ENCODE results near the gene VMP1.

VMP1 gene

DNA sequence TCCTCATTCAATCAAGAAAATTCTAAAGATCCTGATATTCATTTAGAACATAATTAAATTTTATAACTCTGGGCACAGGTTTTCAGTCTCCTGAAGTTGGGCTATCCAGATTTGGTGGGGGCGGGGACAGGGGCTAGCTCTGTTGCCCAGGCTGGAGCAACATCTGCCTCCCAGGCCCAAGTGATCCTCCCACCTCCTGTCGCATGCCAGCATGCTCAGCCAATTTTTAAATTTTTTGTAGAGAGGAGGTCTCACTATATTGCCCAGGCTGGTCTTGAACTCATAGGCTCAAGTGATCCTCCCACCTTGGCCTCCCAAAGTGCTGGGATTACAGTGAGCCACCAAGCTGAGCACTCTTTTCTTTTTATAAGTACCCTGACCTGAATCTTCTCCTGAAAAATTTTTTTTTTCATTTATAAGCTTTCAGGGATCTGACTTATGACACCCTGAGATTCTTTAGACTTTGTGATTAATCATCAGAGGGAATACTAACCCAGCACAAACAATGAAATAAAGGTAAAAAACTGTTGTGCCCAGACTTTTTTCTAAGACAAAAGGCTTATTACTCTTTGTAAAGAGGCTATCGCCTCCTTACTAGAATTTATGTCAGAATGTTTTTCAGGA is 122.7 kb downstream of the VMP1 start:
- ChIA-PET CTCF (interaction anchor here (0.6 to 1.9 kb wide), 4 partner anchors 18 to 85 kb away, joined by 3 to 19 read pairs (median 4); no protein-coding TSS in a partner anchor), POLR2A (interaction anchor here (1.1 to 2.7 kb wide), 4 partner anchors 8 to 76 kb away, joined by 3 to 23 read pairs (median 3); no protein-coding TSS in a partner anchor)
- H3K9me3 ChIP-seq (ENCODE audit: control insufficient read depth, insufficient read depth, low read depth, low read length) = no peaks in the 10 kb centered on the region
- H3K36me3 ChIP-seq (ENCODE audit: control insufficient read depth in 2 of 2, insufficient read depth in 1 of 2, low read length in 2 of 2) = no peaks in the 10 kb centered on the region; a peak in 1 of 3 replicates
- no peak for TF ChIP-seq PRDM1 (tag by site-specific recombination; IDR thresholded peaks at IDR 0.05)
- TF ChIP-seq ZFHX2 (tag by site-specific recombination; conservative IDR thresholded peaks at IDR 0.05) = 0 out of 2 replicates have a peak, but pooled peaks have one; percentile 35
- no peak for TF ChIP-seq MZF1 (tag by site-specific recombination; IDR thresholded peaks at IDR 0.05; ENCODE audit: borderline replicate concordance)
- no peak for TF ChIP-seq ZSCAN5A (tag by site-specific recombination; IDR thresholded peaks at IDR 0.05)
- TF ChIP-seq ZBTB44 (tag by site-specific recombination; IDR thresholded peaks at IDR 0.05) = 0 out of 2 replicates have a peak, but pooled peaks have one; percentile 21
- TF ChIP-seq ZNF121 (tag by site-specific recombination; IDR thresholded peaks at IDR 0.05) = 0 out of 2 replicates have a peak, but pooled peaks have one; percentile 15
- TF ChIP-seq ZNF24 (tag by site-specific recombination; IDR thresholded peaks at IDR 0.05) = no peak
- no peak for TF ChIP-seq ZNF585B (tag by site-specific recombination; IDR thresholded peaks at IDR 0.05)
- TF ChIP-seq, protein P1, sequence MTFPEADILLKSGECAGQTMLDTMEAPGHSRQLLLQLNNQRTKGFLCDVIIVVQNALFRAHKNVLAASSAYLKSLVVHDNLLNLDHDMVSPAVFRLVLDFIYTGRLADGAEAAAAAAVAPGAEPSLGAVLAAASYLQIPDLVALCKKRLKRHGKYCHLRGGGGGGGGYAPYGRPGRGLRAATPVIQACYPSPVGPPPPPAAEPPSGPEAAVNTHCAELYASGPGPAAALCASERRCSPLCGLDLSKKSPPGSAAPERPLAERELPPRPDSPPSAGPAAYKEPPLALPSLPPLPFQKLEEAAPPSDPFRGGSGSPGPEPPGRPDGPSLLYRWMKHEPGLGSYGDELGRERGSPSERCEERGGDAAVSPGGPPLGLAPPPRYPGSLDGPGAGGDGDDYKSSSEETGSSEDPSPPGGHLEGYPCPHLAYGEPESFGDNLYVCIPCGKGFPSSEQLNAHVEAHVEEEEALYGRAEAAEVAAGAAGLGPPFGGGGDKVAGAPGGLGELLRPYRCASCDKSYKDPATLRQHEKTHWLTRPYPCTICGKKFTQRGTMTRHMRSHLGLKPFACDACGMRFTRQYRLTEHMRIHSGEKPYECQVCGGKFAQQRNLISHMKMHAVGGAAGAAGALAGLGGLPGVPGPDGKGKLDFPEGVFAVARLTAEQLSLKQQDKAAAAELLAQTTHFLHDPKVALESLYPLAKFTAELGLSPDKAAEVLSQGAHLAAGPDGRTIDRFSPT (tag by site-specific recombination; IDR thresholded peaks at IDR 0.05) = no peak
- TF ChIP-seq ZNF747 (tag by site-specific recombination; IDR thresholded peaks at IDR 0.05) = no peak
- TF ChIP-seq SCRT2 (tag by site-specific recombination; IDR thresholded peaks at IDR 0.05) = no peak
- no peak for TF ChIP-seq ZNF830 (tag by site-specific recombination; IDR thresholded peaks at IDR 0.05; ENCODE audit: low read depth)
- H3K4me1 ChIP-seq (ENCODE audit: control insufficient read depth, insufficient read depth, low read length) = peaks cover 39% of the 10 kb centered on the region
- H3K4me3 ChIP-seq (ENCODE audit: low read depth, low read length) = no peak overlapping the region
- H3K27ac ChIP-seq (ENCODE audit: extremely low read depth, low read depth, low read length) = peak overlapping the region; percentile 95

DNA sequence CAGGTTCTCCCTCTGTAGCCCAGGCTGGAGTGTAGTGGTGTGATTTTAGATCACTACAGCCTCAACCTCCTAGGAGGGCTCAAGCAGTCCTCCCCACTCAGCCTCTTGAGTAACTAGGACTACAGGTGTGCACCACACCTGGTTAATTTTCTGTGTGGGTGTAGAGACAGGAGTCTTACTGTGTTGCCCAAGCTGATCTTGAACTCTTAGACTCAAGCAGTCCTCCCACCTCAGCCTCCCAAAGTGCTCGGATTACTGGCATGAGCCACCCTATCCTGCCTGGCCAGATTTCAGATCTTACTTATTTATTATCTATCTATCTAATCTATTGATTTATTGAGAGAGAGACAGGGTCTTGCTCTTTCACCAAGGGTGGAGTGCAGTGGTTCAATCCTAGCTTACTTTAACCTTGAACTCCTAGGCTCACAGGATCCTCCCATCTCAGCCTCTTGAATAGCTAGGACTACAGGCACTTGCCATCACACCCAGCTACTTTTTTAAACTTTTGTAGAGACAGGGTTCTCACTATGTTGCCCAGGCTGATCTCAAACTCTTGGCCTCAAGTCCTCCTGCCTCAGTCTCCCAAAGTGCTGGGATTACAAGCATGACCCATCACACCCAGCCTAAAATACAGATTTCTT is 123.5 kb downstream of the VMP1 start:
- H3K9me3 ChIP-seq (ENCODE audit: control insufficient read depth, insufficient read depth, low read depth, low read length) = no peaks in the 10 kb centered on the region
- peaks cover 32% of the 10 kb centered on the region for H3K4me1 ChIP-seq (ENCODE audit: control insufficient read depth, insufficient read depth, low read length)
- H3K4me3 ChIP-seq (ENCODE audit: low read depth, low read length) = no peak overlapping the region
- no peaks in the 10 kb centered on the region; a peak in 1 of 3 replicates for H3K36me3 ChIP-seq (ENCODE audit: control insufficient read depth in 2 of 2, insufficient read depth in 1 of 2, low read length in 2 of 2)
- H3K27ac ChIP-seq (ENCODE audit: extremely low read depth, low read depth, low read length) = 0 out of 2 replicates have a peak overlapping the region, but pooled peaks have one; percentile 1
- ChIA-PET POLR2A (interaction anchor here (1.0 to 1.4 kb wide), 3 partner anchors 9 to 77 kb away, joined by 3 to 4 read pairs (median 3); no protein-coding TSS in a partner anchor), CTCF (interaction anchor here (0.5 to 1.9 kb wide), 6 partner anchors 19 to 84 kb away, joined by 3 to 19 read pairs (median 4); no protein-coding TSS in a partner anchor)
- no peak for TF ChIP-seq GLIS2 (tag by site-specific recombination; IDR thresholded peaks at IDR 0.05)
- TF ChIP-seq ZNF777 (tag by site-specific recombination; IDR thresholded peaks at IDR 0.05; ENCODE audit: borderline replicate concordance) = no peak
- no peak for TF ChIP-seq ZBTB17 (tag by site-specific recombination; IDR thresholded peaks at IDR 0.05)
- no peak for TF ChIP-seq SCRT1 (tag by site-specific recombination; IDR thresholded peaks at IDR 0.05; ENCODE audit: borderline replicate concordance)
- TF ChIP-seq ZNF544 (tag by site-specific recombination; IDR thresholded peaks at IDR 0.05) = no peak
- TF ChIP-seq ZSCAN16 (tag by site-specific recombination; IDR thresholded peaks at IDR 0.05) = no peak
- TF ChIP-seq ZNF510 (tag by site-specific recombination; IDR thresholded peaks at IDR 0.05; ENCODE audit: insufficient replicate concordance) = no peak
- no peak for TF ChIP-seq ZFP41 (tag by site-specific recombination; IDR thresholded peaks at IDR 0.05; ENCODE audit: borderline replicate concordance)
- no peak for TF ChIP-seq ZNF23 (tag by site-specific recombination; IDR thresholded peaks at IDR 0.05; ENCODE audit: borderline replicate concordance)
- no peak for TF ChIP-seq ZNF488 (tag by site-specific recombination; IDR thresholded peaks at IDR 0.05)
- TF ChIP-seq ZSCAN23 (tag by site-specific recombination; IDR thresholded peaks at IDR 0.05) = no peak
- TF ChIP-seq, protein P2, sequence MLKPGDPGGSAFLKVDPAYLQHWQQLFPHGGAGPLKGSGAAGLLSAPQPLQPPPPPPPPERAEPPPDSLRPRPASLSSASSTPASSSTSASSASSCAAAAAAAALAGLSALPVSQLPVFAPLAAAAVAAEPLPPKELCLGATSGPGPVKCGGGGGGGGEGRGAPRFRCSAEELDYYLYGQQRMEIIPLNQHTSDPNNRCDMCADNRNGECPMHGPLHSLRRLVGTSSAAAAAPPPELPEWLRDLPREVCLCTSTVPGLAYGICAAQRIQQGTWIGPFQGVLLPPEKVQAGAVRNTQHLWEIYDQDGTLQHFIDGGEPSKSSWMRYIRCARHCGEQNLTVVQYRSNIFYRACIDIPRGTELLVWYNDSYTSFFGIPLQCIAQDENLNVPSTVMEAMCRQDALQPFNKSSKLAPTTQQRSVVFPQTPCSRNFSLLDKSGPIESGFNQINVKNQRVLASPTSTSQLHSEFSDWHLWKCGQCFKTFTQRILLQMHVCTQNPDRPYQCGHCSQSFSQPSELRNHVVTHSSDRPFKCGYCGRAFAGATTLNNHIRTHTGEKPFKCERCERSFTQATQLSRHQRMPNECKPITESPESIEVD (tag by site-specific recombination; IDR thresholded peaks at IDR 0.05) = no peak
- no peak for TF ChIP-seq ZNF426 (tag by site-specific recombination; IDR thresholded peaks at IDR 0.05)
- no peak for TF ChIP-seq GLI4 (tag by site-specific recombination; IDR thresholded peaks at IDR 0.05)
